SH-SY5Y (cell line): ENCODE results near the gene USPL1.

ENCODE experiments used
- GATA2 ChIP-seq: IDR thresholded peaks from 2 replicates; pipeline ENCODE4 v1.6.1; 2011; ENCODE audit warnings: mild to moderate bottlenecking, low read depth, low read length
- GATA3 ChIP-seq: IDR thresholded peaks from 2 replicates; pipeline ENCODE4 v1.6.1; 2011; ENCODE audit warnings: low read depth, mild to moderate bottlenecking, low read length, moderate library complexity

GRCh38 chr13:30634838-30635237 is 17.1 kb downstream of the USPL1 start:
- TF ChIP-seq GATA3 (no peak), GATA2 (no peak)
